ENCODE results near the gene KDM4B. TPM values are rescaled to one million over a fixed set of nuclear protein-coding genes. Genes with fewer than 3 reads are reported as not detected.

Gene KDM4B
- total and polyA plus RNA-seq, 2 donors (not counting 1 experiment from before 2014, with no cell fraction given), result 6.4 to 14.4 TPM

- no peaks in the 10 kb centered on the region for H4K20me1 ChIP-seq (ENCODE audit: control insufficient read depth, extremely low read depth, insufficient read depth, low read length)
- H3K79me2 ChIP-seq (ENCODE audit: control insufficient read depth, insufficient read depth, low read length), result no peaks in the 10 kb centered on the region
- TF ChIP-seq CTCF (conservative IDR thresholded peaks at IDR 0.05 in 1 of 2, IDR thresholded peaks at IDR 0.05 in 1 of 2; ENCODE audit: low read depth in 1 of 2, low read length in 2 of 2) (no peak), EZH2 (IDR thresholded peaks at IDR 0.05; ENCODE audit: low read length, missing control alignments) (no peak)
- H3K4me3 ChIP-seq (replicated peaks in 1 of 4; ENCODE audit: control extremely low read depth in 1 of 4, insufficient read depth in 1 of 4, low read depth in 3 of 4, low read length in 4 of 4), result no peak overlapping the region
- H3K4me1 ChIP-seq (ENCODE audit: control insufficient read depth, extremely low read depth, insufficient read depth, low read length), result peaks cover 8% of the 10 kb centered on the region
- H3K9me3 ChIP-seq (ENCODE audit: control insufficient read depth, insufficient read depth, low read depth, low read length), result no peaks in the 10 kb centered on the region
- no peak overlapping the region for H3K9ac ChIP-seq (ENCODE audit: insufficient read depth, low read length)
- H3K27ac ChIP-seq (ENCODE audit: insufficient read depth, low read length), result no peak overlapping the region
- H3K36me3 ChIP-seq (ENCODE audit: control insufficient read depth, insufficient read depth, low read length), result peaks cover 5% of the 10 kb centered on the region
- no peak overlapping the region for H3K4me2 ChIP-seq (ENCODE audit: extremely low read depth, insufficient read depth, low read length)
- no peak overlapping the region for H2AFZ ChIP-seq (ENCODE audit: low read length)
- H3K27me3 ChIP-seq (ENCODE audit: control insufficient read depth, insufficient read depth, low read length), result no peaks in the 10 kb centered on the region
- DNase-seq (ENCODE audit: low read depth in 2 of 2), result no peak
Observed at GRCh38 chr19:5090465-5091017, 121.6 kb downstream of the KDM4B start.

DNA sequence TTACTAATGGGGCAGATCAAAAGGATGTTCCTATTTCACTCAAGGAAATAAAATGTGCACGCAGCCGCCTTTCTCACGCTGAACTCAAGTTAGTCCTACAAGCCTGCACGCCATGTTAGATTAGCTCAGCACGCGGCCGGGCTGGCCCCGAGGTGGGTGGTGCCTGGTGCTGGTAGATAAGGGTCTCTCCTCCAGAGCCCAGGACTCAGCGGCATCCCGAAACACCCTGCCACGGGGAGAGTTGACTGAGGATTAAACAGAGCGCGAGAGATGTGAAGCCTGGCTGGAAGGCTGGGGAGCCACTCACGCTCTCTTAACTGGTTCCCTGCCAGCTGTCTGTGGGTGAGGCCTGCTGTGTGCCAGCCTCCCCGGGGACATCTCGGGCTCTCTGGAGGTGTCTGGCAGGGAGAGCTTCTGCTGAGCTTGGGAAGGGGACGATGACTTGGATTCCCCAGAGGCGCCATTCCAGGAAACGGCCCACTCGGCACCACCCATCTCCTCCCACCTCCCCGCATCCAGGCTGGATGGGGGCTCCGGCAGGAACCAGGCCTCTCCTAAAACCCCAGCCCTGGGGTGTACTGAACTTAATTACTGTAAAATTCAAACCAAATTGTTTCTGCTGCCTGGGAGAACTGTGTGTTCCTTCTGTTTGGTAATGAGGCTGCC is 122.2 kb downstream of the KDM4B start:
- no peaks in the 10 kb centered on the region for H3K9me3 ChIP-seq (ENCODE audit: control insufficient read depth, insufficient read depth, low read depth, low read length)
- peak; percentile 25 to 36 for DNase-seq (ENCODE audit: low read depth in 2 of 2)
- H3K27me3 ChIP-seq (ENCODE audit: control insufficient read depth, insufficient read depth, low read length), result no peaks in the 10 kb centered on the region
- no peaks in the 10 kb centered on the region for H3K79me2 ChIP-seq (ENCODE audit: control insufficient read depth, insufficient read depth, low read length)
- no peak overlapping the region for H2AFZ ChIP-seq (ENCODE audit: low read length)
- peak overlapping the region; percentile 7 for H3K9ac ChIP-seq (ENCODE audit: insufficient read depth, low read length)
- TF ChIP-seq EZH2 (IDR thresholded peaks at IDR 0.05; ENCODE audit: low read length, missing control alignments) (no peak), CTCF (conservative IDR thresholded peaks at IDR 0.05 in 1 of 2, IDR thresholded peaks at IDR 0.05 in 1 of 2; ENCODE audit: low read depth in 1 of 2, low read length in 2 of 2) (no peak)
- peak overlapping the region; percentile 27 for H3K27ac ChIP-seq (ENCODE audit: insufficient read depth, low read length)
- H3K4me1 ChIP-seq (ENCODE audit: control insufficient read depth, extremely low read depth, insufficient read depth, low read length), result peaks cover 8% of the 10 kb centered on the region
- no peak overlapping the region for H3K4me3 ChIP-seq (replicated peaks in 1 of 4; ENCODE audit: control extremely low read depth in 1 of 4, insufficient read depth in 1 of 4, low read depth in 3 of 4, low read length in 4 of 4)
- H3K4me2 ChIP-seq (ENCODE audit: extremely low read depth, insufficient read depth, low read length), result peak overlapping the region; percentile 59
- H4K20me1 ChIP-seq (ENCODE audit: control insufficient read depth, extremely low read depth, insufficient read depth, low read length), result no peaks in the 10 kb centered on the region
- H3K36me3 ChIP-seq (ENCODE audit: control insufficient read depth, insufficient read depth, low read length), result peaks cover 5% of the 10 kb centered on the region

DNA sequence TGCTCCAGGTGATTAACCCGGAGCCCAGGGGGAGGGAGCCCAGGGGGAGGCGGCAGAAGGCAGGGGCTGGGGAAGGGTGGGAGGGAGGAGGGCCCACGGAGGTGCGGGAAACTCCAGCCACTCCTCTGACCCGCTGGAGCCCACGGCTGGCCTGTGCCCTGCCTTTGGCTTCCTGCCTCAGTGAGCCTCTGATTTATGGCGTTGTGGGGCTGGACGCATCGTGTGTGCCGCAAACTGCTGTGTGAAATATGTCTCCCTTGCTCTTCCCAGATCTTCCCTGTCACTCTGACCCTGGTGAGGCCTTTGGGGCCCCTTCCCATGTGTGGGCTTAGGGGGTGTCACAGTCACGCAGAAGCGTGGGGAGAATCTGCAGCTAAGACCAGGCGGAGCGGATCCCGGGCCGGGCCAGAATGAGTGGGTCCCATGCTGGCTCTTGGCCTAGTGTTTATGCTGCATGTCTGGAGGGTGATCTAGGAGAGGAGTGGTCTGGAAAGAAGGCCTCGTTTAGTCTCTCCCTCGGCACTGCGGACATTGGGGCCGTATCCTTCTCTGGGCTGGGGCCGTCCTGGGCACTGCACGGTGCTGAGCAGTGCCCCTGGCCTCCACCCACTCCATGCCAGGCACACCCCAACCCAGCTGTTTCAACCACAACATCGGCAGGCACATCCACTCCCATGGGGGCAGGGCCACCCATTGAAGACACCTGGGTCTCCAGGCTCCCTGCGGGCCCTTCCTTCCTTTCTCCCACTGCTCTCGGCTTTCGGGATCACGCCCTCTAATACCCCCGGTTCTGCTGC is 123.0 kb downstream of the KDM4B start:
- TF ChIP-seq CTCF (conservative IDR thresholded peaks at IDR 0.05 in 1 of 2, IDR thresholded peaks at IDR 0.05 in 1 of 2; ENCODE audit: low read depth in 1 of 2, low read length in 2 of 2) (no peak), EZH2 (IDR thresholded peaks at IDR 0.05; ENCODE audit: low read length, missing control alignments) (no peak)
- H3K4me3 ChIP-seq (replicated peaks in 1 of 4; ENCODE audit: control extremely low read depth in 1 of 4, insufficient read depth in 1 of 4, low read depth in 3 of 4, low read length in 4 of 4), result no peak overlapping the region
- H3K9ac ChIP-seq (ENCODE audit: insufficient read depth, low read length), result no peak overlapping the region
- H4K20me1 ChIP-seq (ENCODE audit: control insufficient read depth, extremely low read depth, insufficient read depth, low read length), result no peaks in the 10 kb centered on the region
- H3K36me3 ChIP-seq (ENCODE audit: control insufficient read depth, insufficient read depth, low read length), result peaks cover 3% of the 10 kb centered on the region
- no peak overlapping the region for H3K27ac ChIP-seq (ENCODE audit: insufficient read depth, low read length)
- H3K4me2 ChIP-seq (ENCODE audit: extremely low read depth, insufficient read depth, low read length), result no peak overlapping the region
- DNase-seq (ENCODE audit: low read depth in 2 of 2), result no peak
- no peaks in the 10 kb centered on the region for H3K9me3 ChIP-seq (ENCODE audit: control insufficient read depth, insufficient read depth, low read depth, low read length)
- H3K79me2 ChIP-seq (ENCODE audit: control insufficient read depth, insufficient read depth, low read length), result no peaks in the 10 kb centered on the region
- H3K27me3 ChIP-seq (ENCODE audit: control insufficient read depth, insufficient read depth, low read length), result no peaks in the 10 kb centered on the region
- no peak overlapping the region for H2AFZ ChIP-seq (ENCODE audit: low read length)
- peaks cover 8% of the 10 kb centered on the region for H3K4me1 ChIP-seq (ENCODE audit: control insufficient read depth, extremely low read depth, insufficient read depth, low read length)
